Ishikawa (cell line): ENCODE results near the gene HK1.

Experiments used
- CEBPB ChIP-seq: IDR thresholded peaks from 2 replicates; pipeline ENCODE4 v1.6.1; 2012
- CREB1 ChIP-seq: IDR thresholded peaks from 2 replicates; pipeline ENCODE4 v1.6.1; 2012; ENCODE audit warnings: low read depth
- EGR1 ChIP-seq: IDR thresholded peaks from 2 replicates; pipeline ENCODE4 v1.6.1; 2012
- EP300 ChIP-seq: IDR thresholded peaks from 2 replicates; pipeline ENCODE4 v1.6.1; 2012; ENCODE audit warnings: borderline replicate concordance
- FOXM1 ChIP-seq: IDR thresholded peaks from 2 replicates; pipeline ENCODE4 v1.6.1; 2012; ENCODE audit warnings: low read depth, borderline replicate concordance
- NFIC ChIP-seq: IDR thresholded peaks from 2 replicates; pipeline ENCODE4 v1.6.1; 2012
- RAD21 ChIP-seq: IDR thresholded peaks from 2 replicates; pipeline ENCODE4 v1.6.1; 2012; ENCODE audit warnings: low read depth
- TAF1 ChIP-seq: IDR thresholded peaks from 2 replicates; pipeline ENCODE4 v1.6.1; 2012; ENCODE audit warnings: low read depth, mild to moderate bottlenecking
- TCF12 ChIP-seq: IDR thresholded peaks from 2 replicates; pipeline ENCODE4 v1.6.1; 2012; ENCODE audit warnings: low read depth
- TEAD4 ChIP-seq: IDR thresholded peaks from 2 replicates; pipeline ENCODE4 v1.6.1; 2012
- YY1 ChIP-seq: IDR thresholded peaks from 2 replicates; pipeline ENCODE4 v1.6.1; 2012; ENCODE audit warnings: low read depth
- ZBTB7A ChIP-seq: IDR thresholded peaks from 2 replicates; pipeline ENCODE4 v1.6.1; 2012; ENCODE audit warnings: low read depth
- TF ChIP-seq, protein P1 (sequence below): IDR thresholded peaks from 2 replicates; pipeline ENCODE4 v1.6.1; 2012
- TF ChIP-seq, protein P2 (sequence below): IDR thresholded peaks from 2 replicates; pipeline ENCODE4 v1.6.1; 2012
- TF ChIP-seq, protein P3 (sequence below): IDR thresholded peaks from 2 replicates; pipeline ENCODE4 v1.6.1; 2012; ENCODE audit warnings: low read depth, mild to moderate bottlenecking

The HK1 gene

DNA sequence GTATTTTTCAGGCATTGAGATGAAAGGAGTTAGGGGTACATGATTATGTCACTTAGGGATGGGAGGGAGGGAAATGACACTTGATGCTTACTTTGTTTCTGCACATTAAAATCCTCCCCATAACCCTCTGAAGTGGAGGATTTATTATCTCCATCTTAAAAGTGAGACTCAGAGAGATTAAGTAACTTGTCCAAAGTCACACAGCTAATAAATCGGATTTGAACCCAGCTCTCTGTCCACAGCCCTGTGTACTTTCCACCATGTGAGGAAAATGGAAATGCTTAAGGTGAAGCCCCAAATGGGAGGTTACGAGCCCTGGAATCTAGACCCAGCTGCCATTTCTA lies 58.6 kb downstream of the HK1 start:
- TF ChIP-seq RAD21 (no peak), CEBPB (no peak), TEAD4 (no peak), FOXM1 (no peak), ZBTB7A (no peak), EP300 (no peak)
- TF ChIP-seq, protein P1, sequence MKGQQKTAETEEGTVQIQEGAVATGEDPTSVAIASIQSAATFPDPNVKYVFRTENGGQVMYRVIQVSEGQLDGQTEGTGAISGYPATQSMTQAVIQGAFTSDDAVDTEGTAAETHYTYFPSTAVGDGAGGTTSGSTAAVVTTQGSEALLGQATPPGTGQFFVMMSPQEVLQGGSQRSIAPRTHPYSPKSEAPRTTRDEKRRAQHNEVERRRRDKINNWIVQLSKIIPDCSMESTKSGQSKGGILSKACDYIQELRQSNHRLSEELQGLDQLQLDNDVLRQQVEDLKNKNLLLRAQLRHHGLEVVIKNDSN = no peak
- TF ChIP-seq, protein P2, sequence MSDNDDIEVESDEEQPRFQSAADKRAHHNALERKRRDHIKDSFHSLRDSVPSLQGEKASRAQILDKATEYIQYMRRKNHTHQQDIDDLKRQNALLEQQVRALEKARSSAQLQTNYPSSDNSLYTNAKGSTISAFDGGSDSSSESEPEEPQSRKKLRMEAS = no peak

DNA sequence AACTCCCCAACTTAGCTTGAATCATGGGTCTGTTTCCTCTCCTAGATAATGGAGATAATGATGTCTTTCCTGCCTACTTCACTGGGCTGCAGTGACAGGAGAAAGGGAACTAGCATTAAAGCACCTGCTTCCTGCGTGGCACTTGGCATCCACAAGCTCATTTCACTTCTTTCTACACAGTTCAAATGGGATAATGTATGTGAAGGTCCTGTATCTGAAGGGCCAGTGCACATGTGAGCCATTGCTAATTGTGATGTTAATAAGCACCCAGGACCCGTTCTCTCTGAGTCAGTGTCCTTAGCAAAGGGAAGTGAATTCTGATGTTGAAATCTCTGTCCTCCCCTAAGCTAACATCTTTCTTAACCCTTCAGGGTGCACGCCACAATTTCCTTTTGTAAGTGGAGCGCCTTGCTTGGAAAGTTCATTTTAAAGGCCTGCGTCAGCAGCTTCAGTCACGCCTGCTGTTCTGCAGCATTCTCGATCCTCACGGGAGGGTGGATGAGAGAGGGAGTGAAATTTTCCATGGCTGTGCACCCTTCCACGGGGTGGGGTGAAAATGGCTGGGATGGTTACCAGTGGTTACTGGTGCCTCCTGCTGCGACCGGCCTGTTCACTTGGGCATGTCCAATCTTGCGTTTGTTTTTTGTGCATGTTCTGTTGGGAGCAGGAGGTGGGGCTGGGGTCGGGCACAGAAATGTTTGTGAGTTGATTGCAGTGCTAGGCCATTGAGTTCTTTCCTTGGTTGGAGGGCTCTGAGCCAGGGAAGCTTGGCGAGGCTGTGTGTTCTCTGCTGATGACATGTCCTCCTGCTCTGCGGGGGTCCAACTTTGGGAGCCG lies 59.2 kb downstream of the HK1 start:
- TF ChIP-seq CREB1 (no peak), FOXM1 (no peak), ZBTB7A (no peak), TCF12 (no peak)

DNA sequence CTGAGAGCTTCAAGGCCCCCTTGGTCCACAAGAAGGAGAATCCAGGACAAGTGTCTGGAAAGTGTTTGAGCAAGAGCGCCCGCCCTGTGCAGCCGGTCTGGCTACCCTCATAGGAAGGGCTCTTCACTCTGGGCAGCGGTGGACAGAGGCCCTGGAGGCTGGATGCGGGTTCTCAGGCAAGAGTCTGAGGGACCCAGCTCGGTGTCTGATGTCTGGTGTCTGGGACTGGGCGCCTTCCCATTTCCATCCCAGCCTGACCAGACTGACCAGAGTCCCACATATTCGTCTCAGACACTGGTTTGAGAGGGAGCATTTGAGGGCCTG lies 59.8 kb downstream of the HK1 start:
- no peak for TF ChIP-seq FOXM1
- TF ChIP-seq, protein P3, sequence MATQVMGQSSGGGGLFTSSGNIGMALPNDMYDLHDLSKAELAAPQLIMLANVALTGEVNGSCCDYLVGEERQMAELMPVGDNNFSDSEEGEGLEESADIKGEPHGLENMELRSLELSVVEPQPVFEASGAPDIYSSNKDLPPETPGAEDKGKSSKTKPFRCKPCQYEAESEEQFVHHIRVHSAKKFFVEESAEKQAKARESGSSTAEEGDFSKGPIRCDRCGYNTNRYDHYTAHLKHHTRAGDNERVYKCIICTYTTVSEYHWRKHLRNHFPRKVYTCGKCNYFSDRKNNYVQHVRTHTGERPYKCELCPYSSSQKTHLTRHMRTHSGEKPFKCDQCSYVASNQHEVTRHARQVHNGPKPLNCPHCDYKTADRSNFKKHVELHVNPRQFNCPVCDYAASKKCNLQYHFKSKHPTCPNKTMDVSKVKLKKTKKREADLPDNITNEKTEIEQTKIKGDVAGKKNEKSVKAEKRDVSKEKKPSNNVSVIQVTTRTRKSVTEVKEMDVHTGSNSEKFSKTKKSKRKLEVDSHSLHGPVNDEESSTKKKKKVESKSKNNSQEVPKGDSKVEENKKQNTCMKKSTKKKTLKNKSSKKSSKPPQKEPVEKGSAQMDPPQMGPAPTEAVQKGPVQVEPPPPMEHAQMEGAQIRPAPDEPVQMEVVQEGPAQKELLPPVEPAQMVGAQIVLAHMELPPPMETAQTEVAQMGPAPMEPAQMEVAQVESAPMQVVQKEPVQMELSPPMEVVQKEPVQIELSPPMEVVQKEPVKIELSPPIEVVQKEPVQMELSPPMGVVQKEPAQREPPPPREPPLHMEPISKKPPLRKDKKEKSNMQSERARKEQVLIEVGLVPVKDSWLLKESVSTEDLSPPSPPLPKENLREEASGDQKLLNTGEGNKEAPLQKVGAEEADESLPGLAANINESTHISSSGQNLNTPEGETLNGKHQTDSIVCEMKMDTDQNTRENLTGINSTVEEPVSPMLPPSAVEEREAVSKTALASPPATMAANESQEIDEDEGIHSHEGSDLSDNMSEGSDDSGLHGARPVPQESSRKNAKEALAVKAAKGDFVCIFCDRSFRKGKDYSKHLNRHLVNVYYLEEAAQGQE = no peak
- no peak for TF ChIP-seq NFIC
- TF ChIP-seq, protein P2 = no peak
- TF ChIP-seq YY1 = no peak
- no peak for TF ChIP-seq ZBTB7A
- TF ChIP-seq, protein P1 = no peak
- no peak for TF ChIP-seq CREB1
- TF ChIP-seq EP300 = no peak
- TF ChIP-seq CEBPB = no peak
- TF ChIP-seq EGR1 = no peak
- no peak for TF ChIP-seq TAF1
- no peak for TF ChIP-seq TCF12
- no peak for TF ChIP-seq RAD21
- no peak for TF ChIP-seq TEAD4

DNA sequence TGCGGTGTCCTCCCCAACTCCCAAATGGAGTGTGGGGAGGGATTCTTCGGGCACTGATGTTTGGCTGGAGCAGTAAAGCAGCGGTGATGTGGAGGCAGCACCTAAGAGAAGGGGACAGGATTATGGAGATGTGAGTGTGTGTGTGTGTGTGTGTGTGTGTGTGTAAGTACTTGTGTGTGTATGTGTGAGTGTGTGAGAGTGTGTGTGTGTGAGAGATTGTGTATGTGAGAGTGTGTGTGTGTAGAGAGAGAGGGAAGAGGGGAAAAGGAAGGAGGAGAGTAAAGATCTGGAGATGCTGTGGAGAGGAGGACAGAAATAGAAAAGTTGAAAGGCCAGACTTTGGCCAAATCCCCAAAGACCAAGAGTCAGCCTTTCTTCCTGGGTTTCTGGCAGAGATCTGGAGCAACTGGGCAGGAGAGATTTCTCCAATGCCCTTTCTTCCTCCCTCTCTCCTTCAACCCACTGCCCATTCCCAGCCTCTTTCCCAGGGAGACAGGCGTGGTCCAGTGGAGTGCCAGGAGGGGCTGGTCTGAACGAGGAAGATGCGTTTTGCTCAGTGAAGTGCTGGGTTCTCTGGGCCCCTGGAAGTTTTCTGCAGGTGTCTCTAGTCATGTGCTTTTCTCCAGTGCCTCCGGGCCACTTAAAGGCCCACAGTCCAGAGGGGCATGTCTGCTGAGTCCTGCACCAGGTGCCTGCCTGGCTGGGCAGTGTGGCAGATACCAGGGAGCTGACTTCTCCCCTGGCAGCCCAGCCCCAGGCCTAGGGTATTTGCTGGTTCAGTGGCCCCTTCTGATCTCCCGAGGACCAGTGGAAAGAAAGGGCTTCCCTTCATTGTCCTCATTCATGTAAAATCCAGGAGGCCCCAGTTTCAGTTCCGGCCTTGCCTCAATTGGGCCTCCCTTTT lies 60.5 kb downstream of the HK1 start:
- TF ChIP-seq ZBTB7A = no peak
- TF ChIP-seq, protein P3 = no peak
- no peak for TF ChIP-seq EP300
- TF ChIP-seq YY1 = no peak

DNA sequence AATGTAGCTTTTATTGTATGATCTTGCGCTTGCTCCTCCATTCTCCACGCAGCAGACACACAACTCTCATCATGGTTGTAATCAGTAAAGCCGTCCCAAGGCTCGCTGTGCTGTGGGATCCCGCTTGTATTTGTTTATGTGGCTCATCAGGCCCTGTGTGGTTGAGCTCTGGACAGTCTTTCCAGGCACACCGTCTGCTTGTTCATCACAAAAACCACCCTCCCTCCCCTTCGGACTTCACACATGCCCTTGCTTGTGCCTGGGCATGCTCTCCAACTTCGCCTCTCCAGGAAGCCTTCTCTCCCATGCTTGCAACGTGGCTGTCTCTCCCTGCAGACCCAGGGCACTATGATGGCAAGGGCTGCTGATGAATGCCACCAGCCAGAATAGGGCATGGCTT lies 62.4 kb downstream of the HK1 start:
- TF ChIP-seq CEBPB (no peak), TEAD4 (no peak), RAD21 (no peak), FOXM1 (no peak), NFIC (no peak), CREB1 (no peak), EP300 (no peak), EGR1 (no peak), ZBTB7A (no peak), TCF12 (no peak), YY1 (no peak)
- TF ChIP-seq, protein P2 = no peak
- TF ChIP-seq, protein P1 = no peak
- TF ChIP-seq, protein P3 = no peak
